Measurements from ENCODE around the gene WDR35.
"Not testable (repeated sequence)": the region's sequence is repeated elsewhere in the genome, so short reads cannot be mapped to it uniquely, and the experiment has no call there.

Gene WDR35

DNA sequence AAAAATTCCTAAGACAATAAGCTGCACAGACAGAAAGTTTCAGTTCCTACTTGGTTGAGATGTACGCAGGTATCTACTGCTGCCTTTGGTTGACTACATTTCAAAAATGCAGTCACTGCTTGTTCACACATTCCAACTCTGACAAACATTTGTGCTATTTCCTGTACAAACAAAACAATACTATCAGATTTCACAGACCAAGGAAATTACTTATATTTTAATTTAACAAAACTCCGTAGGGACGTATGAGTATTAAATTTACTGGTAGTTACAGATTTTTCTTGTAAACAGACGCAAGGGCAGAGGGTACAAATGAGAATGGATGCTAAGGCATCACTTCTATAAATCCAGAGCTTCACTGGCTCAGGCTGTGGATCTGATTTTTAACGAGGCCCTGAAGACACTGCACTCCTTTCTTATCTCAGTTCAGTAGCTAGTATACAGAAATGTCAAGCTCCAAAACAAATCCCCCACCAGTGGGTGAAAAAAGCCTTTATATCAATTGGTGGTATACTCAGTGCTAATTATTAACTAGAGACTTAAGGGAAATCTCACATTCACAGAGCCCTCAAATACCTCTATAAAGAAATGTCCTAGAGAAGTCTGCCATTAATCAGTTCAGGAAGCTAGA lies 56.4 kb downstream of the WDR35 start:
- no peak for DNase-seq

GRCh38 chr2:19932928-19933327 lies 57.0 kb downstream of the WDR35 start:
- no peak for DNase-seq

GRCh38 chr2:19929226-19929625 lies 60.7 kb downstream of the WDR35 start:
- no peak for DNase-seq

- DNase-seq = not testable (repeated sequence)
These were observed 62.1 kb downstream of the WDR35 start for GRCh38 chr2:19927816-19928215.

DNA sequence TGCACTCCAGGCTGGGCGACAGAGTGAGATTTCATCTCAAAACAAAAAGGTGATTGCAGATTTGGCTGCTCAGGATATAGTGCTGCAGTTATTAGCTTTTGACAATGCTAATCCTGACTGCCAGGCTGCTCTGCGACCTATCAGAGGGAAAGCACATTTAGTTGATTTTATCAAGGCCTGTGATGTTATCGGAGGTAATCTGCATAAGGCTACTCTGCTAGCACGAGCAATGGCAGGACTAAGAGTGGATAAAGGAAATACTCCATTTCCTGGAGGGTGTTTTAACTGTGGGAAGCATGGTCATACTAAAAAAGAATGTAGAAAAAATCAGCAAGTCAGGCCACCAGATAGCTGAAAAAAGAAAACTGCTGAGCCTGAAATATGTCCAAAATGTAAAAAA lies 65.4 kb downstream of the WDR35 start:
- not testable (repeated sequence) for DNase-seq

DNA sequence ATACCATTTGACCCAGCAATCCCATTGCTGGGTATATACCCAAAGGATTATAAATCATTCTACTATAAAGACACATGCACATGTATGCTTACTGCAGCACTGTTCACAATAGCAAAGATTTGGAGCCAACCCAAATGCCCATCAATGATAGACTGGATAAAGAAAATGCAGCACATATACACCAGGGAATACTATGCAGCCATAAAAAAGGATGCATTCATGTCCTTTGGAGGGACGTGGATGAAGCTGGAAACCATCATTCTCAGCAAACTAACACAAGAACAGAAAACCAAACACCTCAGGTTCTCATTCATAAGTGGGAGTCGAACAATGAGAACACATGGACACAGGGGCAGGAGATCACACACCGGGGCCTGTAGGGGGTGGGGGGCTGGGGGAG lies 67.7 kb downstream of the WDR35 start:
- DNase-seq = not testable (repeated sequence)

DNA sequence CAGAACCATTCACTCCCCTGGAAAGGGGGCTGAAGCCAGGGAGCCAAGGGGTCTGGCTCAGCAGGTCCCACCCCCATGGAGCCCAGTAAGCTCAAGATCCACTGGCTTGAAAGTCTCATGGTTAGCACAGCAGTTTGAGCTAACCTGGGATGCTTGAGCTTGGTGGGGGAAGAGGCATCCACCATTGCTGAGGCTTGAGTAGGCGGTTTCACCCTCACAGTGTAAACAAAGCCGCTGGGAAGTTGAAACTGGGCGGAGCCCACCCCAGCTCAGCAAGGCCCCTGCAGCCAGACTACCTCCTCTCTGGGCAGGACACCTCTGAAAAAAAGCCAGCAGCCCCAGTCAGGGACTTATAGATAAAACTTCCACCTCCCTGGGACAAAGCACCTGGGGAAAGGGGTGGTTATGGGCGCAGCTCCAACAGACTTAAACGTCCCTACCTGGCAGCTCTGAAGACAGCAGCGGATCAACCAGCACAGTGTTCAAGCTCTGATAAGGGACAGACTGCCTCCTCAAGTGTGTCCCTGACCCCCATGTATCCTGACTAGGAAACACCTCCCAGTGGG lies 73.4 kb downstream of the WDR35 start:
- DNase-seq = no peak

GRCh38 chr2:19914266-19914975 lies 75.5 kb downstream of the WDR35 start:
- no peak for DNase-seq

GRCh38 chr2:19911808-19912509 lies 77.9 kb downstream of the WDR35 start:
- DNase-seq = no peak

GRCh38 chr2:19902216-19902740 lies 87.6 kb downstream of the WDR35 start:
- DNase-seq = no peak

DNA sequence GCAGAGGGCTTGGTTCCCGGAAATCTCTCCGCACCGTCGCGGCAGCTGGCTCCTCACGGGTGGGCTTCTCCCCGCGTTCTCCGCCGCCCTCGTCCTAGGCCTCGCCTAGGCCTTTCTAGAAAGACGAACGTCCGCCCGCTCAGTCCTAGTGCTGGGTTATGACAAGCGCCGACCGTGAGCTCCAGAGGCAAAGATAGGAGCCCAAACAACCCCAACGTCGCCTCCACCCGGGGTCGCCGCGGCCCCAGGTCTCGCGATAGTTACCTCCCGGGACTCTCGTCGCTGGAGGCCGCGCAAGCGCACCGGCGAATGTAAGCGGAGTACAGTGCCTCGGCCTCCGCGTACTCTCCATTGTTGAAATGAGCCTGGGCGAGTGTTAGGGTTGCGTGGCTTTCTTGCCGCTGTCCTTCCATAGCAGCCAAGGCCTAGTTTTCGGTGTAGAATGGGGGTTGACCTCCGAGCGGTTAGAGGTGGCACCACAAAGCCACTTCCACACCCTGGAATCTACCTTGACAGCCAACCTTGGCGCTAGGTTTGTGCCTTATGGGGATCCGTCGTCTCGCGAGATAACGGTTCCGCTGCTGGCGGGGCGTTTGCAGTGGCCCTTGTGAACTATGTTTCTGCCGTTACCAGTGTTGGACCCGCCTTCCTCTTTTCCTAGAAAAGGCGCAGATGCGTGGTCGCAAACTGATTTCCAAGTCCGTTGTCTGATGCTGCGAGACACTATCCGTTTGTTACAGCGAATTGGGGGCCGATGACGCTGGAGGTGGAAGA lies 88.3 kb downstream of the WDR35 start, which contains the start of gene TTC32:
TTC32 (minus strand) TSS at position 542 of the 774 bp plus-strand sequence; CDS start at position 413, 129 bp downstream.
- peak; percentile 94 for DNase-seq

DNA sequence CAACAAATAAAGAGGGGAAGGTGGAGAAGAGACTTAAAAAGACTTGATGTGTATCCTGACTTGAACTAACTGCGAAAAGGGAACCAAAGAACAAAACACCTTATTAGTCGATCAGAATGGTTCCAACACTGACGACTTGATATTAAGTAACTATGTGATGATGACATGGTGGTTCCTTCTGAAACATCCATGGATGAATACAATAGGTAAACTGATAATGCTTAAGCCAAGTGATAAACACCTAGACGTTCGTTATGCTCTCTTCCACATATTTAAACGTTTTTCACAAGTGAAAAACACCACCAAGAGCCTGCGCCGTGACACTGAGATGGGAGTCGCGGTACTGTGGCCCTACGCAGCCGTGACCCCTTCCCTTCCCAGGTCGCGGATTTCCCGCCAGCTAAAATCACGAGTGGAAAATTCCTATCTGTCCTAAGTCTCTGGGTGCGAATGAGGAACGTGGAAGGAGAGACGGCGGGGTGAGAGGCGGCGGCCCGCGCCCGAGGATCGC lies 88.9 kb downstream of the WDR35 start:
- no peak for DNase-seq

GRCh38 chr2:19899985-19900930 lies 89.6 kb downstream of the WDR35 start:
- DNase-seq = no peak

DNA sequence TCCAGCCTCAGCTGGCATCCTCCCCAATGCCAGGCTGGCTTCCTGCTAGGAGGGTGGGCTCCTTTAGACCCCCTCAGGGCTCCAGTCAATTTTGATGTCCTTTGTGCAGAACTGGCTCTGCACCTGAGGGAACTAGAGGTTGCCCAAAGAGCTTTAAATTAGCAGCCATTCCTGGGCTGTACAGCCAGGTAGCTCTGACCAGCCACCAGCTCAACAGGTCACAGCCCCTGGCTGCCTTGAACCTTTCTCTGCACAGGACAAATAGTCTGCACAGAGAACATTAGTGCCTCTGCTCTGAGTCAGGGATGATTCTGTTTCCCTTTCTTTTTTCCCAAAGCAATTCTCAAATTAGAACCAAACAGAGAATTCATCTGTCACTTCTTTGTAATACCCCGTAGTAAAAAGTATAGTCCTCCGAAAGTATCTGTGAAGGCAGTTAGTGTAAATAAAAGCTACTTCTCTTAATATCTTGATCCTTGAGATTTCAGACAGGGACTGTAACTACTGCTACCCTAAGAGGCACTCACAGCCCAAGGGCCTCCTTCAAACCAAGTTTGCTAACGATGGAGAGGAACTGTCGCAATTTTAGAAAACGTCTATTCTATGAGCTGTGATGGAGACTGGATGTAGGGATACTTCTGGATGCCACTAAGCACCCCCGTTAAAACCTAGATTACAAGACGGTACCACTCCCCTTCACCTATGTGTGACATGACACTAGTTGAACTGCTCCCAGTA lies 91.1 kb downstream of the WDR35 start:
- DNase-seq = no peak

DNA sequence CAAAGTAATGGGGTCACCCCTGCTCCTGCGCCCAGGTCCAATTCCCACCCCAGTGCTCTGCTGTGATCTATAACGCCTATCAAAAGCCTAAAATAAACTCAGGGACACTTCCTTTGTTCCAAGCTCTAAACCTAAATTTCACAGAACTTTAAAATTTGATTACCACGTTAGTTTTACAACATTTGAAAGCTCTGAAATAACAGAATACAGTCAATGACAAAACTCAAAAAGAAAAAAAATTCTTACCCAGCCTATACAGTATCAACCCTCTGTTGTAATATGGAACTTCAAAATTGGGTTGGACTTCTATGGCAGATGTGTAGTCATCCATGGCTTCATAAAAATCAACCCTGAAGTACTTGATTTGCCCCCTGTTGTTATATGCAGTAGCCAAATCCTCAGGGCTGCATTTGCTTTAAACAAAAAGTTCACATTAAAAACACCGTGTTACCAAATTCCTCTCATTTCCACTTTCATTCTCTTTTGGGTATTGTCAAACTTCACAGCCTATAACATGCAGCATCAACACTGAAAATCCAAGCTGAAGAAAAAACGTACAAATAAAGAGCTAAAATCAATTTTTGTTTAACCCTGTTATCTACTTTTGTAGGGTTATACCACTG lies 92.2 kb downstream of the WDR35 start:
- DNase-seq = no peak

DNA sequence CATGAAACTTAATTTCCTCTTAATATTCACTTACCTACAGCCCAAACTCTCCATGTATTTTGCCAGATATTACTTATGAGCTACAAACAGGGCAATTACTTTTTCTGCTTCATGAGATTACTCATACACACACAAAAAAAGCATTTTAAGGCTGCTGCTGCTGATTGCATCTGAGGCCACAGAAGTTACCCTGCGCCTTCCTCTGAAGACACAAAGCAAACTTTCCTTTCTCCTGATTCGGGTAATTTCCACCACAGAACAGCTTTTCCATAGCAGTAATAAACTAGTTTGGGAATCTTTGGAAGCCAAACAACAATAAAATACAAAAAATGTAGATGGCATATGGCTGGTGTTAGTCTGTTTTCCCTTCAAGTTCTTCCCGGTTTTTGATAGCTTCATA lies 94.4 kb downstream of the WDR35 start:
- no peak for DNase-seq

DNA sequence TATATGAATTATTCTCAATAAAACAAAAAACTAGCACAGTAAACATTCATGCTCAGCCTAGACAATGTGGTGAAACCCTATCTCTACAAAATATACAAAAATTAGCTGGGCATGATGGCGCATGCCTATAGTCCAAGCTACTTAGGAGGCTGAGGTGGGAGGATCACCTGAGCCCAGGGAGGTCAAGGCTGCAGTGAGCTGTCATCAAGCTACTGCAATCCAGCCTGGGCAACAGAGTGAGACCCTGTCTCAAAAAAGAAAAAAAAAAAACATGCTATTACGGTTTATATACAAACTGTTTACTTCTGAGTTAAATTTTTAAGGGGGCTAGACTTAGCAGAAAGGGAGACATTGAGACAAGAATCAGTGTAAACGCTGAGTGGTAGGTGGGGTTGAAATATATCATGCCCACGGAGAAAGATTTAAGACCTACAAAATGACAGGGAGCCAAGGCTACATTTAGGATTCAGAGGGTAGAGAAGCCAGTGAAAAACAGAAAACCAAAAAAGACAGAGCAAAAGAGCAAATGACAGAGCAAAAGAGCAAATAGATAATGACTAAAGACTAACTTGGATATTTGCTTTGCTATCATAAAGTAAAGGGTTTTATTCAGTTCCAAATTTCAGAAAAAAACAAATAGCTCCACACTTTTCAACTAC lies 95.6 kb downstream of the WDR35 start:
- DNase-seq = no peak

DNA sequence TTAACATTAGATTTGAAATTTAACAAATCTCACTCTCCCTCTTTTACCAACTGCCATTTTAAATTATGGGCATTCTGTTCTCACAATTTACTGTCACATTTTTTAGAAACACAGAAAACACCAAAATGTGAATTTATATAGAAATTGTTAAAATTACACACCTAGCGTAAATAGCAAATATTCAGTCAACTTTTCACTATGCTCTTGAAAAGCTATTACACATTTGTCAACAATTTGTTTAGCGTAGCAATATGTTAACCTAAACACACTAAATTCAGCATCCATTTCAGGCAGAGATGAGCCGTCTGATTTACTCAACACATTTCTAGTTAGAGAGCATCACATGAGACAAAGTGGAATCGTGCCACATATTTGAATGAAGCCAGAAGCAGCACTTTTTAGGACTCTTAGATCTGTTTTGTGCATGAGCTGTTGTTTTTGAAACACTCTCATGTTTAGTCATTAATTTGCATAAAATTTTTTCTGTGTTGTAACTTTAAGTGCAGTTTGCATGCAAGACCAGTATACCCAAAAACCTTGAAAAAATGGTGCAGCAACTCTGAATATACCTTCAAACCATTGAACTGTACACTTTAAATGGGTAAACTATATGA lies 96.3 kb downstream of the WDR35 start:
- no peak for DNase-seq

DNA sequence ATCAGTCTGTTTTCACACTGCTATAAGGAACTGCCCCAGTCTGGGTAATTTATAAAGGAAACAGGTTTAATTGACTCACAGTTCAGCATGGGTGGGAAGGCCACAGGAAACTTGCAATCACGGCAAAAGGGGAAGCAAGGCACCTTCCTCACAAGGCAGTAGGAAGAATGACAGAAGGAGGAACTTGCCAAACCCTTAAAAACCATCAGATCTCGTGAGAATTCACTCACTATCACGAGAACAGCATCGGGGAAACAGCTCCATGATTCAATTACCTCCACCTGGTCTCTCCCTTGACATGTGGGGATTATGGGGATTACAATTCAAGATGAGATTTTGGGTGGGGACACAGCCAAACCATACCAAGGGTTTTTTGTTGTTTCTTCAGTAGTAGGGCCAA lies 97.9 kb downstream of the WDR35 start:
- DNase-seq = not testable (repeated sequence)
